Esophagus squamous epithelium (tissue), 4 donors: ENCODE measurements around the gene MOGAT1.

Experiments
- POLR2A ChIP-seq, 4 donors: fragments of 450-650 bp; IDR thresholded peaks; one replicate each; pipeline ENCODE4 v1.6.1; 2017; ENCODE audit warnings: antibody characterized with exemption in 4 of 4, mild to moderate bottlenecking in 4 of 4, moderate library complexity in 3 of 4
- TF ChIP-seq, protein P1 (sequence below), 6 experiments: fragments of 450-650 bp in 4 of 6; fragments of 200-600 bp in 2 of 6; sonication (generic) in 2 of 6; IDR thresholded peaks; one replicate each; pipeline ENCODE4 v1.5.1; 2016 to 2019; ENCODE audit warnings: antibody characterized with exemption in 6 of 6, mild to moderate bottlenecking in 4 of 6, moderate library complexity in 4 of 6

- TF ChIP-seq, protein P1, sequence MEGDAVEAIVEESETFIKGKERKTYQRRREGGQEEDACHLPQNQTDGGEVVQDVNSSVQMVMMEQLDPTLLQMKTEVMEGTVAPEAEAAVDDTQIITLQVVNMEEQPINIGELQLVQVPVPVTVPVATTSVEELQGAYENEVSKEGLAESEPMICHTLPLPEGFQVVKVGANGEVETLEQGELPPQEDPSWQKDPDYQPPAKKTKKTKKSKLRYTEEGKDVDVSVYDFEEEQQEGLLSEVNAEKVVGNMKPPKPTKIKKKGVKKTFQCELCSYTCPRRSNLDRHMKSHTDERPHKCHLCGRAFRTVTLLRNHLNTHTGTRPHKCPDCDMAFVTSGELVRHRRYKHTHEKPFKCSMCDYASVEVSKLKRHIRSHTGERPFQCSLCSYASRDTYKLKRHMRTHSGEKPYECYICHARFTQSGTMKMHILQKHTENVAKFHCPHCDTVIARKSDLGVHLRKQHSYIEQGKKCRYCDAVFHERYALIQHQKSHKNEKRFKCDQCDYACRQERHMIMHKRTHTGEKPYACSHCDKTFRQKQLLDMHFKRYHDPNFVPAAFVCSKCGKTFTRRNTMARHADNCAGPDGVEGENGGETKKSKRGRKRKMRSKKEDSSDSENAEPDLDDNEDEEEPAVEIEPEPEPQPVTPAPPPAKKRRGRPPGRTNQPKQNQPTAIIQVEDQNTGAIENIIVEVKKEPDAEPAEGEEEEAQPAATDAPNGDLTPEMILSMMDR (IDR thresholded peaks at IDR 0.05) = no peak
- no peak for TF ChIP-seq POLR2A (IDR thresholded peaks at IDR 0.05)
Observed at GRCh38 chr2:222649801-222650200, 21.7 kb upstream of the MOGAT1 start.
